K562 (cell line): ENCODE results near the gene ROPN1L.

Source experiments
- CREB1 ChIP-seq, 2 experiments: sonication (generic) in 1 of 2; formaldehyde crosslinking in 1 of 2; IDR thresholded peaks; 2 replicates each; pipeline versions ENCODE4 v1.6.1 to v1.8.0; 2012 to 2022; ENCODE audit warnings: inconsistent platforms in 1 of 2, mild to moderate bottlenecking in 1 of 2, missing genetic modification reagents in 1 of 2, moderate library complexity in 1 of 2
- EZH2 ChIP-seq: IDR thresholded peaks from 2 replicates; pipeline ENCODE4 v1.6.1; 2012; ENCODE audit warnings: low read depth, mild to moderate bottlenecking, inconsistent platforms, low read length, borderline replicate concordance
- HNRNPK ChIP-seq: fragments of 200-400 bp; formaldehyde crosslinking; IDR thresholded peaks from one replicate; pipeline ENCODE4 v1.6.1; 2018; ENCODE audit warnings: mild to moderate bottlenecking, low read depth, low read length; ENCODE audit not compliant: poor library complexity, severe bottlenecking
- KLF10 ChIP-seq: fragments of 250-450 bp; sonication (Bioruptor Pico); IDR thresholded peaks from 2 replicates; pipeline ENCODE4 v1.6.1; 2021; ENCODE audit warnings: matching md5 sums
- LARP7 ChIP-seq: fragments of 450-650 bp; IDR thresholded peaks from 2 replicates; pipeline ENCODE4 v1.6.1; 2016
- NR1H2 ChIP-seq: sonication (generic); formaldehyde crosslinking; IDR thresholded peaks from 2 replicates; pipeline ENCODE4 v1.4.0; 2020; ENCODE audit warnings: mild to moderate bottlenecking, missing genetic modification reagents
- NR4A1 ChIP-seq, 2 experiments: fragments of 250-450 bp in 1 of 2; fragments of 450-650 bp in 1 of 2; sonication (Bioruptor Pico) in 1 of 2; IDR thresholded peaks; 2 replicates each; pipeline versions ENCODE4 v1.4.0 to v1.6.1; 2016 to 2020; ENCODE audit warnings: mild to moderate bottlenecking in 2 of 2, missing compliant biosample characterization in 1 of 2, missing genetic modification characterization in 1 of 2, moderate library complexity in 1 of 2
- RBBP5 ChIP-seq: fragments of 200-600 bp; sonication (generic); IDR thresholded peaks from 2 replicates; pipeline ENCODE4 v1.6.1; 2012; ENCODE audit warnings: borderline replicate concordance, mild to moderate bottlenecking, low read length, control low read depth, inconsistent platforms; ENCODE audit not compliant: insufficient read depth, poor library complexity, severe bottlenecking
- RBM39 ChIP-seq: fragments of 200-400 bp; formaldehyde crosslinking; optimal IDR thresholded peaks from 2 replicates; pipeline ENCODE3; 2018; ENCODE audit warnings: low read depth, low read length
- SIN3A ChIP-seq, 2 experiments: fragments of 150-350 bp in 1 of 2; IDR thresholded peaks; 2 replicates each; pipeline ENCODE4 v1.6.1; 2011 to 2016; ENCODE audit warnings: borderline replicate concordance in 2 of 2, low read depth in 2 of 2, low read length in 2 of 2, mild to moderate bottlenecking in 2 of 2, moderate library complexity in 2 of 2; ENCODE audit not compliant: control insufficient read depth in 1 of 2
- SREBF2 ChIP-seq: sonication (generic); formaldehyde crosslinking; IDR thresholded peaks from 2 replicates; pipeline ENCODE4 v1.4.0; 2020; ENCODE audit warnings: mild to moderate bottlenecking, missing genetic modification reagents
- TAF1 ChIP-seq: IDR thresholded peaks from 2 replicates; pipeline ENCODE4 v1.6.1; 2011; ENCODE audit warnings: mild to moderate bottlenecking, low read length, moderate library complexity; ENCODE audit not compliant: insufficient read depth, control insufficient read depth, severe bottlenecking; ENCODE audit errors: extremely low read depth
- ZNF253 ChIP-seq: fragments of 250-450 bp; sonication (Bioruptor Pico); conservative IDR thresholded peaks from 2 replicates; pipeline ENCODE4 v1.6.1; 2021; ENCODE audit warnings: mild to moderate bottlenecking
- TF ChIP-seq, protein P1 (sequence below): sonication (generic); formaldehyde crosslinking; IDR thresholded peaks from 2 replicates; pipeline ENCODE4 v1.8.1; 2022; ENCODE audit warnings: missing genetic modification reagents

GRCh38 chr5:10490927-10491672 is 49.4 kb downstream of the ROPN1L start:
- TF ChIP-seq RBM39 (no peak), ZNF253 (CRISPR knock-in tag) (no peak), HNRNPK (no peak), SIN3A (IDR thresholded peaks at IDR 0.05; ENCODE audit: borderline replicate concordance in 2 of 2, control insufficient read depth in 1 of 2, low read depth in 2 of 2, low read length in 2 of 2) (no peak), TAF1 (no peak), SREBF2 (no peak), NR1H2 (CRISPR knock-in tag) (no peak), EZH2 (no peak), NR4A1 (CRISPR knock-in tag; IDR thresholded peaks at IDR 0.05) (no peak), NR4A1 (tag; IDR thresholded peaks at IDR 0.05) (no peak), LARP7 (no peak), RBBP5 (no peak), CREB1 (IDR thresholded peaks at IDR 0.05) (no peak), CREB1 (CRISPR knock-in tag; IDR thresholded peaks at IDR 0.05) (no peak), KLF10 (CRISPR knock-in tag) (no peak)
- TF ChIP-seq, protein P1, sequence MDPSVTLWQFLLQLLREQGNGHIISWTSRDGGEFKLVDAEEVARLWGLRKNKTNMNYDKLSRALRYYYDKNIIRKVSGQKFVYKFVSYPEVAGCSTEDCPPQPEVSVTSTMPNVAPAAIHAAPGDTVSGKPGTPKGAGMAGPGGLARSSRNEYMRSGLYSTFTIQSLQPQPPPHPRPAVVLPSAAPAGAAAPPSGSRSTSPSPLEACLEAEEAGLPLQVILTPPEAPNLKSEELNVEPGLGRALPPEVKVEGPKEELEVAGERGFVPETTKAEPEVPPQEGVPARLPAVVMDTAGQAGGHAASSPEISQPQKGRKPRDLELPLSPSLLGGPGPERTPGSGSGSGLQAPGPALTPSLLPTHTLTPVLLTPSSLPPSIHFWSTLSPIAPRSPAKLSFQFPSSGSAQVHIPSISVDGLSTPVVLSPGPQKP (CRISPR knock-in tag): no peak
